Mucosa of stomach (tissue), 1 donor: ENCODE measurements around the gene SOX6.

Experiments
- H3K27me3 ChIP-seq: one replicate; pipeline ENCODE4 v1.7.0; 2013; ENCODE audit warnings: mild to moderate bottlenecking, low read length; ENCODE audit not compliant: control insufficient read depth, insufficient read depth
- H3K36me3 ChIP-seq: one replicate; pipeline ENCODE4 v1.7.0; 2013; ENCODE audit warnings: low read length; ENCODE audit not compliant: control insufficient read depth, insufficient read depth
- H3K4me1 ChIP-seq: one replicate; pipeline ENCODE4 v1.7.0; 2013; ENCODE audit warnings: mild to moderate bottlenecking, low read length; ENCODE audit not compliant: control insufficient read depth, insufficient read depth
- H3K4me3 ChIP-seq: one replicate; pipeline ENCODE4 v1.7.0; 2013; ENCODE audit warnings: low read length
- H3K9ac ChIP-seq: one replicate; pipeline ENCODE4 v1.7.0; 2013; ENCODE audit warnings: mild to moderate bottlenecking, low read length, moderate library complexity
- H3K9me3 ChIP-seq: one replicate; pipeline ENCODE4 v1.7.0; 2013; ENCODE audit warnings: mild to moderate bottlenecking, low read length, moderate library complexity; ENCODE audit not compliant: control insufficient read depth
- donor health status: Pancreatic carcinoma.

Gene SOX6

DNA sequence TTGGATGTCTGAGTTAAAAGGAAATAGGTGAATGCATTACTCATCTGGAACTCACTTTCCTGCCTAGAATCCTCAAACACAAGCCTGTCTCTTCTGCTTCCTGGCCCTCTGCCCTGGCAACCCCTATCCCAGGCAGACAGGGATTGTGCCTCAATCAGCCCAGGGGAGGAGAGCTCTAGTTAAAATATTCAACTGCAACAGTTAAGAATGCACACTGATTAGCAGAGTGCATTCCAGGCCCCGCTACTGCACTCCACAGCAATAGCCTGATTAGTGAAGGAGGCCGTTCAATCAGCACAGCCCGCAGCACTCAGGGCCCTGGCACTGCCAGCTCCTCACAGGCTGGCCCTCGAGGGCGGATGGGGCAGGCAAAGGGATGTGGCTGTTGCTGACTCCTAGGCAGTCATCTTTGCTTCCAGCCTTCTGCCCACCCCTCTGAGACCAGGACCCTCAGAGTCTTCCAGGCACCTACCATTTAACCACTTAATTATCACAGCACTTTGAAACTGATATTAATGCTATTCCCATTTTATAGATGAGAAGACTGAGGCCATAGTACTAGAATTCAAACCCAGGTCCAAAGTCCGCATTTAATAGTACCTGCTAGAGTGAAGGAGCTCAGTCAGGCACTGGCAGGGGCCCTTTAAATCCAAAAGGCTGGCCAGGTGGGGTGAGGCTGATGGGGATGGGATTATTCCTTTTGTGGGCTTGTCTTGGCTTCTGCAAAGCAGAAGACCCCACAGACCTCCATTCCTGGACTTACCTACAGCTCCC lies 435.3 kb downstream of the SOX6 start:
- Histone ChIP-seq H3K9me3 (no peaks in the 10 kb centered on the region), H3K36me3 (no peaks in the 10 kb centered on the region), H3K9ac (no peak overlapping the region)

DNA sequence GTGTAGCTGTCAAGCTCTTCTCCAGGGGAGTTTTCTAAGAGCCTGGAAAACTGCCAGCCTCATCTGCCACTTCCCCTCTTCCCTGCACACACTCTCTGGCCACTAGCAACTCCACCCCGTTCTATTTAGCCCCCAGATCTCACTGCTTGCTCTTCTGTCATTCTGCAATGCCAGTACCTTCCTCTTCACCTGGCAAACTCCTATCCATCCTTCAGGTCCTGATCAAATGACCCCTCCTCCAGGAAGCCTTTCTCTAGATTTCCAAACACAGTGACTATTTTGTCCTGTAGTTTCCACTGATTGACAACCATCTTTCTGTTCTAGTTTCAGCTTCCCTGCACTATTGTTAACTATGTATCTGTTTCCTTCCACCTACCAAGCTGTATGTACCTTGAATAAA lies 437.7 kb downstream of the SOX6 start:
- Histone ChIP-seq H3K9me3 (no peaks in the 10 kb centered on the region), H3K9ac (no peak overlapping the region), H3K36me3 (no peaks in the 10 kb centered on the region), H3K27me3 (no peaks in the 10 kb centered on the region), H3K4me1 (no peaks in the 10 kb centered on the region), H3K4me3 (no peak overlapping the region)

More for the DNA sequence above, 435.3 kb downstream of the SOX6 start:
- Histone ChIP-seq H3K4me1 (no peaks in the 10 kb centered on the region), H3K4me3 (no peak overlapping the region), H3K27me3 (no peaks in the 10 kb centered on the region)

DNA sequence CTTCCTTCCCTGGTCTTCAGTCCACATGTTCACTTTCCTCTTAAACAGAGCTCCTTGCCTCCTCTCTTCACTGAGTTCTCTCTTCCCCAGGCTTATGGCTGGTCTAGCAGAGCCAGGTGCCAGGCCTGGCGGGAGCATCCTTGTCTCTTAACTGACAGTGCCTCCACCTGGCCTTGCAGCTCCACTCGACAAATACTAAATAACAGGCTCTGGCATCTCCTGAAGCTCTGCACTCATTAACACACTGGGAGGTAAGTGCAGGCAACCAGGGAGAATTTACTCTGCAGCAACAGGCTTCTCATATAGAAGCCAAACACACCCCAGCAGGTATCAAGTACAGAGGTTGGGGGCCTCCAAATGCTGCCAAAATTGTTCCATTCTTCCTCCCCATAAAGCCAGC lies 438.1 kb downstream of the SOX6 start:
- H3K4me3 ChIP-seq, result no peak overlapping the region
- H3K27me3 ChIP-seq, result no peaks in the 10 kb centered on the region

More for the DNA sequence above, 438.1 kb downstream of the SOX6 start:
- H3K4me1 ChIP-seq, result no peaks in the 10 kb centered on the region
- H3K9ac ChIP-seq, result no peak overlapping the region
- no peaks in the 10 kb centered on the region for H3K36me3 ChIP-seq
- no peaks in the 10 kb centered on the region for H3K9me3 ChIP-seq
